Activated CD4-positive, alpha-beta T cell treated with anti-CD3 and anti-CD28 coated beads for 36 hours (primary cell): ENCODE measurements around the gene MXI1. TPM values are rescaled to one million over a fixed set of nuclear protein-coding genes. Genes with fewer than 3 reads are reported as not detected.
"Not testable (repeated sequence)": the region's sequence is repeated elsewhere in the genome, so short reads cannot be mapped to it uniquely, and the experiment has no call there.

Experiments used
- ATAC-seq: fragments of 200-7000 bp; cut with Tn5 transposase; one replicate; pipeline ENCODE4 v1.10.0; 2021; ENCODE audit warnings: mild to moderate bottlenecking, moderate library complexity
- CTCF ChIA-PET: fragments of 350-600 bp; sonication (Branson Sonifier 250); formaldehyde crosslinking; loops from one replicate; lab custom pipeline; 2021; ENCODE audit warnings: antibody characterized with exemption; lab: Charles Lee
- POLR2A ChIA-PET: fragments of 350-600 bp; sonication (Branson Sonifier 250); formaldehyde crosslinking; loops from one replicate; lab custom pipeline; 2021; ENCODE audit warnings: antibody characterized with exemption, inconsistent platforms; lab: Charles Lee
- DNase-seq: peaks from one replicate; pipeline ENCODE4 v3.0.0-alpha.2; 2020
- H3K27ac Mint-ChIP-seq: one replicate; pipeline ENCODE4 v1.8.0; 2021; ENCODE audit warnings: mixed read lengths
- H3K27me3 Mint-ChIP-seq: one replicate; pipeline ENCODE4 v1.8.0; 2021; ENCODE audit warnings: mixed read lengths
- H3K36me3 Mint-ChIP-seq: one replicate; pipeline ENCODE4 v1.8.0; 2021; ENCODE audit warnings: low read depth, mixed read lengths
- H3K4me1 Mint-ChIP-seq: one replicate; pipeline ENCODE4 v1.8.0; 2021; ENCODE audit warnings: mixed read lengths
- H3K4me3 Mint-ChIP-seq: one replicate; pipeline ENCODE4 v1.8.0; 2021; ENCODE audit warnings: mild to moderate bottlenecking, moderate library complexity, mixed read lengths
- H3K9me3 Mint-ChIP-seq: one replicate; pipeline ENCODE4 v1.8.0; 2021; ENCODE audit warnings: low read depth, mixed read lengths
- intact Hi-C, 2 experiments: fragments of 100-400 bp; cut with DNase I in 1 of 2; cut with micrococcal nuclease in 1 of 2; formaldehyde crosslinking; loops; one replicate each; pipeline versions ENCODE4 v1.14.2 to v1.15.1; 2022 to 2024; cut with DNase I, micrococcal nuclease
- total RNA-seq, 2 experiments: library from RNA; stranded (reverse); gene quantifications; one replicate each; pipeline ENCODE4 v1.2.3, GENCODE V29; 2021

MXI1 gene
- total RNA-seq, 2 experiments from 2014 or later = 49.7 to 75.7 TPM

- Mint-ChIP-seq H3K27ac (no peak overlapping the region), H3K9me3 (no peaks in the 10 kb centered on the region), H3K4me3 (no peak overlapping the region), H3K36me3 (no peaks in the 10 kb centered on the region), H3K27me3 (peaks cover 15% of the 10 kb centered on the region), H3K4me1 (no peaks in the 10 kb centered on the region)
- intact Hi-C loops = no loop called here
- ATAC-seq (no peak), DNase-seq (no peak)
- POLR2A ChIA-PET = no interaction called here
- CTCF ChIA-PET = interaction anchor here (0.7 to 1.0 kb wide), 3 partner anchors 13 to 25 kb away, joined by 3 read pairs; no protein-coding TSS in a partner anchor
These were observed 26.0 kb upstream of the MXI1 start for GRCh38 chr10:110181451-110181850.

DNA sequence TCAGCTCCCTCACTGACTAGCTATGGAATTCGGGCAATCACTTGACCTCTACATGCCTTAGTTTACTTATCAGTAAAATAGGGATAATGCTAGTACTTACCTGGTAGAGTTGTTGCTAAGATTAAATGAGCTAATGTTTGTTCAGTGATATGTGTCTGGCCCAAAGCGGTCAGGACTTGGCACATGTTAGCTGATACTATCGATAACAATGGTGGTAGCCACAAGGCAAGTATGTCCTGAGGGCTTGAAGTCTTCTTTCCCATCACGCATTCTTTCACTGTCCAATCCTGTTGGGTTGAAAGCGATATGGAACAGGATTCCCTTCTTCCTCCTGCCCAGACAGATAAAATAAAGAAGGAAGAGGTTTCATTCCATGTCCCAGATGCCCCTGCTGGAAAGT lies 25.5 kb upstream of the MXI1 start:
- no peaks in the 10 kb centered on the region for H3K9me3 Mint-ChIP-seq
- ChIA-PET POLR2A (no interaction called here), CTCF (interaction anchor here (0.7 to 1.0 kb wide), 3 partner anchors 25 to 155 kb away, joined by 3 read pairs; no protein-coding TSS in a partner anchor)
- DNase-seq (no peak), ATAC-seq (no peak)
- H3K27ac Mint-ChIP-seq = no peak overlapping the region
- no peaks in the 10 kb centered on the region for H3K4me1 Mint-ChIP-seq
- H3K36me3 Mint-ChIP-seq = no peaks in the 10 kb centered on the region
- peaks cover 15% of the 10 kb centered on the region for H3K27me3 Mint-ChIP-seq
- intact Hi-C loops = no loop called here
- no peak overlapping the region for H3K4me3 Mint-ChIP-seq

DNA sequence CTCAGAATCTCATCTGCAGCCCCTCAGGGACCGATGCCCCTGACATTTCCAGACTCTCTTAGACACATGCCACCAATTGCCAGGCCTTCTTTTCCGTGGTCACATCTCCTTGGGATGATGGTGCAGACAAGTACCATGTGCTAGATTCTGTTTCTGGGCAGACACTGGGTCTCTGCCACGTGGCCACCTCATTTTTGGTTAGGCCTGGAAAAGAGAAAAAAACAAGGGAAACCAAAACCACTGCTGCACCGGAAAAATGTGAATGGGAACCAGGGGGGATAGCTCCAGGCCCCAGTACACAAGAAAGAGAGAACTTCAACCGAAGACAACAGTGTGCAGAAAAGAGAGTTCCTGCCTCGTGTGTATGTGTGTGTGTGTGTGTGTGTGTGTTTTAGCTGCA lies 23.0 kb upstream of the MXI1 start:
- ChIA-PET POLR2A (no interaction called here), CTCF (no interaction called here)
- Mint-ChIP-seq H3K27ac (no peak overlapping the region), H3K4me1 (no peaks in the 10 kb centered on the region), H3K36me3 (no peaks in the 10 kb centered on the region), H3K4me3 (no peak overlapping the region), H3K27me3 (peaks cover 7% of the 10 kb centered on the region), H3K9me3 (no peaks in the 10 kb centered on the region)
- DNase-seq (no peak), ATAC-seq (no peak)
- intact Hi-C loops = no loop called here

- CTCF ChIA-PET = interaction anchor here (1.4 kb wide), 1 partner anchor 46 kb away, joined by 3 read pairs; no protein-coding TSS in a partner anchor
- POLR2A ChIA-PET, H3K4me3 Mint-ChIP-seq, DNase-seq, intact Hi-C loops, H3K27ac Mint-ChIP-seq, H3K9me3 Mint-ChIP-seq, ATAC-seq, H3K4me1 Mint-ChIP-seq, H3K36me3 Mint-ChIP-seq, H3K27me3 Mint-ChIP-seq: not testable (repeated sequence)
These were observed 21.7 kb upstream of the MXI1 start for GRCh38 chr10:110185646-110186182.

DNA sequence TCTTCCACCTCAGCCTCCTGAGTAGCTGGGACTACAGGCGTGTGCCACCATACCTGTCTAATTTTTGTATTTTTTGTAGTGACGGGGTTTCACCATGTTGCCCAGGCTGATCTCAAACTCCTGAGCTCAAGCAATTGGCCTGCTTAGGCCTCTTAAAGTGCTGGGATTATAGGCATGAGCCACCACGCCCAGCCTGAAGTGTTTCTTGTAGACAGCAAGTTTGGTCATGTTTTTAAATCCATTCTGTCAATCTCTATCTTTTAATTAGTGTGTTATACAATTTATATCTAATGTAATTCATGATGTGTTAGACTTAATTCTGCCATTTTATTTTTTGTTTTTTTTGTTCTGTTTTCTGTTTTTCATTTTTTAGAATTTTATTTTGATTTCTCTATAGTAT lies 17.2 kb upstream of the MXI1 start:
- no peak overlapping the region for H3K27ac Mint-ChIP-seq
- peaks cover 2% of the 10 kb centered on the region for H3K4me1 Mint-ChIP-seq
- H3K4me3 Mint-ChIP-seq = no peak overlapping the region
- H3K27me3 Mint-ChIP-seq = peaks cover 20% of the 10 kb centered on the region
- intact Hi-C loops = no loop called here
- POLR2A ChIA-PET = no interaction called here
- no peaks in the 10 kb centered on the region for H3K36me3 Mint-ChIP-seq
- no peaks in the 10 kb centered on the region for H3K9me3 Mint-ChIP-seq
- DNase-seq (no peak), ATAC-seq (no peak)
- CTCF ChIA-PET = interaction anchor here (0.5 to 1.6 kb wide), 6 partner anchors 9 to 300 kb away, joined by 3 to 12 read pairs (median 3); no protein-coding TSS in a partner anchor

GRCh38 chr10:110192552-110192951 lies 14.9 kb upstream of the MXI1 start:
- Mint-ChIP-seq H3K4me3 (no peak overlapping the region), H3K4me1 (peaks cover 2% of the 10 kb centered on the region), H3K27me3 (peaks cover 22% of the 10 kb centered on the region), H3K27ac (no peak overlapping the region), H3K9me3 (no peaks in the 10 kb centered on the region), H3K36me3 (no peaks in the 10 kb centered on the region)
- intact Hi-C loops = no loop called here
- ATAC-seq (peak; percentile 47), DNase-seq (peak; percentile 43)
- ChIA-PET CTCF (no interaction called here), POLR2A (no interaction called here)

GRCh38 chr10:110200503-110200902 lies 6.9 kb upstream of the MXI1 start:
- CTCF ChIA-PET = interaction anchor here (0.7 to 2.7 kb wide), 3 partner anchors 10 to 78 kb away, joined by 3 to 9 read pairs (median 4); no protein-coding TSS in a partner anchor
- peaks cover 7% of the 10 kb centered on the region for H3K4me1 Mint-ChIP-seq
- H3K4me3 Mint-ChIP-seq = no peak overlapping the region
- H3K9me3 Mint-ChIP-seq = no peaks in the 10 kb centered on the region
- intact Hi-C loops = no loop called here
- no peaks in the 10 kb centered on the region for H3K36me3 Mint-ChIP-seq
- POLR2A ChIA-PET = no interaction called here
- ATAC-seq (no peak), DNase-seq (no peak)
- peaks cover 16% of the 10 kb centered on the region for H3K27me3 Mint-ChIP-seq
- no peak overlapping the region for H3K27ac Mint-ChIP-seq

DNA sequence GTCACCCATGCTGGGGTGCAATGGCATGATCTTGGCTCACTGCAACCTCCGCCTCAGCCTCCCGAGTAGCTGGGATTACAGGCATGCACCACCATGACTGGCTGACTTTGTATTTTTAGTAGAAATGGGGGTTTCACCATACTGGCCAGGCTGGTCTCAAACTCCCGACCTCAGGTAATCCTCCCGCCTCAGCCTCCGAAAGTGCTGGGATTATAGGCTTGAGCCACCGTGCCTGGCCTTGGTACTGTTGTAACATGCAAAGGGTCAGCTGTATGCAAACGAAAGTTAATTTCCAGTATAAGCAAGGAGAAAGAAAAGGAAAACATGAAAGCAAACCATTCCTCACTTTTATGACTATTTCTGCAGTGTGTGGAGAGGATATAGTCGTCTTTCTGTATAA lies 6.4 kb upstream of the MXI1 start:
- ATAC-seq, H3K9me3 Mint-ChIP-seq, H3K36me3 Mint-ChIP-seq, intact Hi-C loops, H3K4me1 Mint-ChIP-seq, H3K4me3 Mint-ChIP-seq, DNase-seq, H3K27ac Mint-ChIP-seq: not testable (repeated sequence)
- peaks cover 16% of the 10 kb centered on the region for H3K27me3 Mint-ChIP-seq
- ChIA-PET CTCF (interaction anchor here (0.7 to 2.7 kb wide), 2 partner anchors 63 to 357 kb away, joined by 3 to 9 read pairs; no protein-coding TSS in a partner anchor), POLR2A (interaction anchor here (0.6 kb wide), 1 partner anchor 13 kb away, joined by 5 read pairs; no protein-coding TSS in a partner anchor)

GRCh38 chr10:110203500-110204455 lies 3.6 kb upstream of the MXI1 start:
- no peak overlapping the region for H3K4me3 Mint-ChIP-seq
- CTCF ChIA-PET = interaction anchor here (0.7 to 3.2 kb wide), 9 partner anchors 13 to 75 kb away, joined by 3 to 12 read pairs (median 6); no protein-coding TSS in a partner anchor
- POLR2A ChIA-PET = interaction anchor here (0.5 kb wide), 1 partner anchor 17 kb away, joined by 5 read pairs; no protein-coding TSS in a partner anchor
- H3K27ac Mint-ChIP-seq = no peak overlapping the region
- ATAC-seq = no peak
- no peaks in the 10 kb centered on the region for H3K9me3 Mint-ChIP-seq
- H3K4me1 Mint-ChIP-seq = peaks cover 19% of the 10 kb centered on the region
- intact Hi-C loops = no loop called here
- no peaks in the 10 kb centered on the region for H3K36me3 Mint-ChIP-seq
- peaks cover 7% of the 10 kb centered on the region for H3K27me3 Mint-ChIP-seq
- no peak for DNase-seq

DNA sequence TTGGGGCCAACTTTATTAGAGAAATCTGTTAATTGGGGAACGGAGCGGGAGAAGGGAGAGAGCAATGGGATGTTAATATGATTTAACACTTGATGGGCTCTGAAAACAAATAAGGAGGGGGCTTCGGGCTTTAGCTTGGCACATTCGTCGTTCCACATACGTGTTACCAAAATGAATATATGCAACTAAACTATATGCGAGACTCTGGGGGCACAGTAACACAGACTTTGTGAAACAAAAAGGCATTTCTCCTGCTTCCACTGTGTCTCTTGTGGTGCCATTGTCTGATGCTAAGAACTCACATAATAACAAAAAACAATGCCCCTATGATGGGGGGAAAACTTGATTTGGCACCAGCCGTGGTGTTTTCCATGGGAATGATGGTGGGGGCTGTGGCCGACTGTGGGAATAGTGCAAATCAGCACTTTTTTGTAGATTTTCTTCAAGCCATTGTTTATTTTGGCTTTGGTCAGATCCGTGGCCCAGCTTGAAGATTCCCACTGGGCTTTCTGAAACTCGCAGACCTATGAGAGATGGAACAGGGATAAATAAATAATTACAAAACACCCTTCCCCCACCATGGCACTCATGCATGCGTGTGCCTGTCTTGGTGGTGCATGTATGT lies 2.2 kb upstream of the MXI1 start:
- no peak for DNase-seq
- Mint-ChIP-seq H3K9me3 (no peaks in the 10 kb centered on the region), H3K27ac (no peak overlapping the region), H3K4me3 (no peak overlapping the region), H3K4me1 (peaks cover 16% of the 10 kb centered on the region), H3K36me3 (no peaks in the 10 kb centered on the region), H3K27me3 (peaks cover 3% of the 10 kb centered on the region)
- ATAC-seq = no peak
- intact Hi-C loops = loop anchor here (5.0 kb wide), 4 partner anchors 48 to 323 kb away; no protein-coding TSS in a partner anchor
- ChIA-PET CTCF (interaction anchor here (0.6 to 9.6 kb wide), 19 partner anchors 9 to 337 kb away, joined by 3 to 154 read pairs (median 5); no protein-coding TSS in a partner anchor), POLR2A (interaction anchor here (0.6 kb wide), 1 partner anchor 9 kb away, joined by 3 read pairs; no protein-coding TSS in a partner anchor)
